GM12878 (cell line): ENCODE measurements around the gene CCDC138. TPM values are rescaled to one million over a fixed set of nuclear protein-coding genes. Genes with fewer than 3 reads are reported as not detected.

Experiments used
- BHLHE40 ChIP-seq, 2 experiments: fragments of 450-650 bp in 1 of 2; IDR thresholded peaks; 2 replicates each; pipeline ENCODE4 v1.6.1; 2011 to 2017; ENCODE audit warnings: low read depth in 2 of 2, borderline replicate concordance in 1 of 2, improper control_type of control experiment in 1 of 2, low read length in 1 of 2, mild to moderate bottlenecking in 1 of 2
- CEBPB ChIP-seq, 2 experiments: fragments of 150-350 bp in 1 of 2; IDR thresholded peaks; 2 replicates each; pipeline ENCODE4 v1.6.1; 2012 to 2014; ENCODE audit warnings: low read depth in 2 of 2, low read length in 2 of 2, borderline replicate concordance in 1 of 2, inconsistent platforms in 1 of 2
- E2F4 ChIP-seq: IDR thresholded peaks from 2 replicates; pipeline ENCODE4 v1.6.1; 2012; ENCODE audit warnings: low read depth, low read length, improper control_type of control experiment
- E2F8 ChIP-seq: fragments of 450-650 bp; IDR thresholded peaks from 2 replicates; pipeline ENCODE4 v1.6.1; 2018; ENCODE audit warnings: mild to moderate bottlenecking, low read depth, moderate library complexity; ENCODE audit not compliant: partially characterized antibody
- EED ChIP-seq: sonication (generic); IDR thresholded peaks from 2 replicates; pipeline ENCODE4 v1.6.1; 2016; ENCODE audit warnings: antibody characterized with exemption, low read depth
- EP300 ChIP-seq, 2 experiments: fragments of 150-350 bp in 1 of 2; IDR thresholded peaks; 2 replicates each; pipeline ENCODE4 v1.6.1; 2011 to 2012; ENCODE audit warnings: low read depth in 2 of 2, low read length in 2 of 2, borderline replicate concordance in 1 of 2, improper control_type of control experiment in 1 of 2, inconsistent platforms in 1 of 2; ENCODE audit not compliant: control insufficient read depth in 1 of 2
- ETV6 ChIP-seq, 2 experiments: fragments of 450-650 bp in 1 of 2; IDR thresholded peaks in 1 of 2; conservative IDR thresholded peaks in 1 of 2; 2 replicates each; pipeline ENCODE4 v1.6.1; 2014; ENCODE audit warnings: antibody characterized with exemption in 1 of 2, borderline replicate concordance in 1 of 2, low read depth in 1 of 2, mild to moderate bottlenecking in 1 of 2, moderate library complexity in 1 of 2
- FOS ChIP-seq: IDR thresholded peaks from 3 replicates; pipeline ENCODE4 v1.6.1; 2011; ENCODE audit warnings: borderline replicate concordance; ENCODE audit not compliant: insufficient read length; ENCODE audit errors: extremely low read depth
- JUNB ChIP-seq: IDR thresholded peaks from 2 replicates; pipeline ENCODE4 v1.6.1; 2016; ENCODE audit warnings: antibody characterized with exemption, mild to moderate bottlenecking
- PML ChIP-seq: IDR thresholded peaks from 2 replicates; pipeline ENCODE4 v1.6.1; 2012; ENCODE audit warnings: low read length, inconsistent platforms
- SMC3 ChIP-seq: IDR thresholded peaks from 2 replicates; pipeline ENCODE4 v1.6.1; 2011; ENCODE audit warnings: low read length, improper control_type of control experiment, borderline replicate concordance
- SPI1 ChIP-seq: IDR thresholded peaks from 2 replicates; pipeline ENCODE4 v1.6.1; 2011; ENCODE audit warnings: low read depth, mild to moderate bottlenecking, low read length, moderate library complexity, borderline replicate concordance; ENCODE audit not compliant: insufficient read depth
- TBL1XR1 ChIP-seq: IDR thresholded peaks from 2 replicates; pipeline ENCODE4 v1.6.1; 2012; ENCODE audit warnings: low read depth, low read length, improper control_type of control experiment
- ZBED1 ChIP-seq: IDR thresholded peaks from 2 replicates; pipeline ENCODE4 v1.6.1; 2016; ENCODE audit warnings: borderline replicate concordance
- ZNF592 ChIP-seq: fragments of 450-650 bp; IDR thresholded peaks from 2 replicates; pipeline ENCODE4 v1.6.1; 2017; ENCODE audit warnings: mild to moderate bottlenecking, moderate library complexity
- ZNF687 ChIP-seq: fragments of 450-650 bp; IDR thresholded peaks from 2 replicates; pipeline ENCODE4 v1.6.1; 2017; ENCODE audit warnings: mild to moderate bottlenecking, moderate library complexity
- polyA plus RNA-seq, 11 experiments: library from polyadenylated mRNA; depleted of rRNA in 4 of 11; unstranded in 6 of 11; stranded (reverse) in 5 of 11; fragments of >200 nt; fragmentation: Nextera tagmentation in 4 of 11; fragmentation: Illumina TruSeq in 1 of 11; extraction: Ambion mirVana in 4 of 11; extraction: Trizol in 1 of 11; gene quantifications; 1 replicate in 1 of 11; 2 replicates in 10 of 11; pipeline versions ENCODE4 v1.2.1 to v1.2.3, GENCODE V29; 2011 to 2016; ENCODE audit warnings: inconsistent platforms in 2 of 11, missing spikeins in 2 of 11, low read depth in 1 of 11
- total RNA-seq, 4 experiments: library from RNA; depleted of rRNA in 3 of 4; stranded (reverse); fragments of >200 nt in 3 of 4; fragmentation: Illumina TruSeq in 1 of 4; extraction: Trizol in 1 of 4; gene quantifications; 2 replicates each; pipeline versions ENCODE4 v1.2.1 to v1.2.3, GENCODE V29; 2013 to 2021

The CCDC138 gene
- total and polyA plus RNA-seq, 10 of the 15 experiments (the other 5 are each of a cell fraction or from before 2014, with no cell fraction given), result 7.9 to 19.4 (median 13.0) TPM

GRCh38 chr2:108776475-108776874, 10.1 kb upstream of the CCDC138 start (continued):
- TF ChIP-seq ZNF687, result 0 out of 2 replicates have a peak, but pooled peaks have one; percentile 16
- TF ChIP-seq E2F8, result peak; percentile 30
- 0 out of 2 replicates have a peak, but pooled peaks have one; percentile 31 for TF ChIP-seq EED
- TF ChIP-seq E2F4, result no peak
- peak; percentile 90 for TF ChIP-seq ZNF592
- TF ChIP-seq PML, result peak; percentile 49; the same call in 1 of the 2 replicates
- peak; percentile 91 for TF ChIP-seq JUNB
- peak; percentile 69 for TF ChIP-seq SPI1
- no peak for TF ChIP-seq FOS
- TF ChIP-seq CEBPB (IDR thresholded peaks at IDR 0.05; ENCODE audit: borderline replicate concordance in 1 of 2, low read depth in 2 of 2, low read length in 2 of 2), result peak in 1 of 2 experiments; percentile 76; a peak in 1 of 4 replicates
- TF ChIP-seq ETV6 (conservative IDR thresholded peaks at IDR 0.05 in 1 of 2, IDR thresholded peaks at IDR 0.05 in 1 of 2; ENCODE audit: borderline replicate concordance in 1 of 2, low read depth in 1 of 2), result peak in 1 of 2 experiments; percentile 18; a peak in 1 of 4 replicates
- TF ChIP-seq TBL1XR1, result peak; percentile 95
- peak; percentile 82; the same call in 1 of the 2 replicates for TF ChIP-seq ZBED1
- TF ChIP-seq SMC3, result no peak
- peak; percentile 93 to 95; a peak in 3 of 4 replicates for TF ChIP-seq EP300 (IDR thresholded peaks at IDR 0.05; ENCODE audit: borderline replicate concordance in 1 of 2, control insufficient read depth in 1 of 2, low read depth in 2 of 2, low read length in 2 of 2)
- peak; percentile 55 to 69 for TF ChIP-seq BHLHE40 (IDR thresholded peaks at IDR 0.05; ENCODE audit: borderline replicate concordance in 1 of 2, low read depth in 2 of 2, low read length in 1 of 2)
